DND-41 (cell line): ENCODE results near the gene NPW.
"Not testable (repeated sequence)": the region's sequence is repeated elsewhere in the genome, so short reads cannot be mapped to it uniquely, and the experiment has no call there.

Experiments used
- CTCF ChIP-seq: IDR thresholded peaks from 2 replicates; pipeline ENCODE4 v1.5.1; 2012; ENCODE audit warnings: borderline replicate concordance, low read length, moderate library complexity, mild to moderate bottlenecking; ENCODE audit not compliant: poor library complexity, severe bottlenecking; ENCODE audit errors: extremely low read depth
- EZH2 ChIP-seq: IDR thresholded peaks from 3 replicates; pipeline ENCODE4 v1.6.1; 2012; ENCODE audit warnings: borderline replicate concordance, low read depth, mild to moderate bottlenecking, moderate library complexity, low read length, inconsistent platforms; ENCODE audit not compliant: severe bottlenecking

GRCh38 chr16:2033909-2034695, 14.5 kb downstream of the NPW start:
- TF ChIP-seq CTCF, EZH2: not testable (repeated sequence)
